Caco-2 (cell line): Measurements from ENCODE around the gene TEN1. TPM values are rescaled to one million over a fixed set of nuclear protein-coding genes. Genes with fewer than 3 reads are reported as not detected.
"Not testable (repeated sequence)": the region's sequence is repeated elsewhere in the genome, so short reads cannot be mapped to it uniquely, and the experiment has no call there.

Source experiments
- BruUV-seq: library from RNA; stranded (reverse); fragments of 400-500 nt; replicated peaks from 2 replicates; lab custom pipeline; 2021; lab: Mats Ljungman, UMichigan
- CTCF ChIA-PET: fragments of 300-600 bp; sonication (Branson Sonifier 250); formaldehyde crosslinking; loops from one replicate; lab custom pipeline; 2022; ENCODE audit warnings: antibody characterized with exemption; lab: Charles Lee
- POLR2A ChIA-PET: fragments of 300-600 bp; sonication (Branson Sonifier 250); formaldehyde crosslinking; loops from one replicate; lab custom pipeline; 2022; ENCODE audit warnings: antibody characterized with exemption; lab: Charles Lee
- DNase-seq, 2 experiments: peaks; one replicate each; pipeline versions ENCODE4 v3.0.0 to v3.0.0-alpha.2; 2020 to 2022
- H3K27me3 ChIP-seq: replicated peaks from 2 replicates; pipeline ENCODE4 v1.6.0; 2011; ENCODE audit warnings: low read length; ENCODE audit not compliant: control insufficient read depth, insufficient read depth
- H3K36me3 ChIP-seq: 2 replicates; pipeline ENCODE4 v1.5.1; 2011; ENCODE audit warnings: low read length; ENCODE audit not compliant: control insufficient read depth, insufficient read depth
- H3K4me1 ChIP-seq: fragments of 250-450 bp; sonication (Bioruptor Pico); 2 replicates; pipeline ENCODE4 v1.5.1; 2020; ENCODE audit warnings: mild to moderate bottlenecking
- H3K4me3 ChIP-seq: 2 replicates; pipeline ENCODE4 v1.5.1; 2011; ENCODE audit warnings: low read depth, mild to moderate bottlenecking, control low read depth, low read length
- H3K9me3 ChIP-seq: fragments of 250-450 bp; sonication (Bioruptor Pico); 2 replicates; pipeline ENCODE4 v1.5.1; 2020; ENCODE audit warnings: mild to moderate bottlenecking, moderate library complexity
- H3K27ac Mint-ChIP-seq: one replicate; pipeline ENCODE4 v1.8.0; 2022; ENCODE audit warnings: mixed read lengths; ENCODE audit not compliant: unreplicated experiment
- H3K27me3 Mint-ChIP-seq: one replicate; pipeline ENCODE4 v1.8.0; 2022; ENCODE audit warnings: mixed read lengths; ENCODE audit not compliant: insufficient read depth, unreplicated experiment
- H3K36me3 Mint-ChIP-seq: one replicate; pipeline ENCODE4 v1.8.0; 2022; ENCODE audit warnings: mild to moderate bottlenecking, mixed read lengths; ENCODE audit not compliant: insufficient read depth, unreplicated experiment
- H3K4me1 Mint-ChIP-seq: one replicate; pipeline ENCODE4 v1.8.0; 2022; ENCODE audit warnings: low read depth, mixed read lengths; ENCODE audit not compliant: unreplicated experiment
- H3K4me3 Mint-ChIP-seq: one replicate; pipeline ENCODE4 v1.8.0; 2022; ENCODE audit warnings: mild to moderate bottlenecking, moderate library complexity, mixed read lengths; ENCODE audit not compliant: unreplicated experiment
- H3K9me3 Mint-ChIP-seq: one replicate; pipeline ENCODE4 v1.8.0; 2022; ENCODE audit warnings: mixed read lengths; ENCODE audit not compliant: unreplicated experiment
- CTCF ChIP-seq, 2 experiments: fragments of 200-600 bp in 1 of 2; IDR thresholded peaks; 1 replicate in 1 of 2; 2 replicates in 1 of 2; pipeline versions ENCODE4 v1.5.1 to v1.8.0; 2011 to 2022; ENCODE audit warnings: antibody characterized with exemption in 1 of 2, control low read depth in 1 of 2, inconsistent platforms in 1 of 2, low read depth in 1 of 2, low read length in 1 of 2, mild to moderate bottlenecking in 1 of 2, moderate library complexity in 1 of 2; ENCODE audit not compliant: insufficient read depth in 1 of 2, severe bottlenecking in 1 of 2, unreplicated experiment in 1 of 2
- intact Hi-C: fragments of 100-400 bp; cut with micrococcal nuclease; formaldehyde crosslinking; loops from one replicate; pipeline ENCODE4 v1.10.0; 2022; ENCODE audit not compliant: unreplicated experiment
- total RNA-seq: library from RNA; stranded (reverse); gene quantifications from 2 replicates; pipeline ENCODE4 v1.2.3, GENCODE V29; 2022

The TEN1 gene
- total RNA-seq, 1 experiment from 2014 or later, result 20.3 TPM

GRCh38 chr17:75959051-75959838 lies 19.8 kb upstream of the TEN1 start:
- BruUV-seq, result TSS peak; percentile 16
- Histone ChIP-seq H3K27me3 (no peaks in the 10 kb centered on the region), H3K4me3 (no peak overlapping the region), H3K4me1 (peaks cover 26% of the 10 kb centered on the region), H3K36me3 (no peaks in the 10 kb centered on the region; the same call in 1 of the 2 replicates), H3K9me3 (no peaks in the 10 kb centered on the region)
- no peak for TF ChIP-seq CTCF (IDR thresholded peaks at IDR 0.05; ENCODE audit: insufficient read depth in 1 of 2, low read depth in 1 of 2, low read length in 1 of 2, severe bottlenecking in 1 of 2, unreplicated experiment in 1 of 2)
- DNase-seq, result peak; percentile 53 to 66
- ChIA-PET CTCF (interaction anchor here (0.9 to 2.1 kb wide), 5 partner anchors 14 to 54 kb away, joined by 3 to 7 read pairs (median 3); partner anchors contain the start of genes ACOX1, MRPL38 and TEN1), POLR2A (interaction anchor here (0.6 to 1.9 kb wide), 4 partner anchors 18 to 104 kb away, joined by 3 to 10 read pairs (median 4); partner anchors contain the start of genes ACOX1, FBF1, TEN1 and WBP2)
- peak overlapping the region; percentile 54 for H3K4me3 Mint-ChIP-seq
- H3K27me3 Mint-ChIP-seq, result no peaks in the 10 kb centered on the region
- H3K9me3 Mint-ChIP-seq, result no peaks in the 10 kb centered on the region
- peaks cover 51% of the 10 kb centered on the region for H3K36me3 Mint-ChIP-seq
- H3K4me1 Mint-ChIP-seq, result peaks cover 14% of the 10 kb centered on the region
- peak overlapping the region; percentile 53 for H3K27ac Mint-ChIP-seq
- intact Hi-C loops, result no loop called here

GRCh38 chr17:75959839-75960511 lies 19.1 kb upstream of the TEN1 start:
- H3K9me3 ChIP-seq, result no peaks in the 10 kb centered on the region
- ChIA-PET POLR2A (interaction anchor here (0.6 to 1.9 kb wide), 4 partner anchors 19 to 104 kb away, joined by 3 to 10 read pairs (median 4); partner anchors contain the start of genes ACOX1, FBF1, TEN1 and WBP2), CTCF (interaction anchor here (0.9 to 2.1 kb wide), 5 partner anchors 13 to 55 kb away, joined by 3 to 7 read pairs (median 3); partner anchors contain the start of genes ACOX1, MRPL38 and TEN1)
- H3K27me3 ChIP-seq, result no peaks in the 10 kb centered on the region
- H3K36me3 Mint-ChIP-seq, result peaks cover 49% of the 10 kb centered on the region
- intact Hi-C loops, result no loop called here
- H3K4me3 Mint-ChIP-seq, result peak overlapping the region; percentile 54
- no peaks in the 10 kb centered on the region for H3K27me3 Mint-ChIP-seq
- no peak overlapping the region for H3K4me3 ChIP-seq
- BruUV-seq, result no TSS peak
- H3K4me1 ChIP-seq, result peaks cover 26% of the 10 kb centered on the region
- no peaks in the 10 kb centered on the region; the same call in 1 of the 2 replicates for H3K36me3 ChIP-seq
- TF ChIP-seq CTCF (IDR thresholded peaks at IDR 0.05; ENCODE audit: insufficient read depth in 1 of 2, low read depth in 1 of 2, low read length in 1 of 2, severe bottlenecking in 1 of 2, unreplicated experiment in 1 of 2), result no peak
- DNase-seq, result no peak
- H3K4me1 Mint-ChIP-seq, result peaks cover 14% of the 10 kb centered on the region
- no peaks in the 10 kb centered on the region for H3K9me3 Mint-ChIP-seq
- H3K27ac Mint-ChIP-seq, result peak overlapping the region; percentile 53

- intact Hi-C loops, result no loop called here
- ChIA-PET CTCF (interaction anchor here (0.7 kb wide), 1 partner anchor 60 kb away, joined by 4 read pairs; the partner anchor contains the start of gene MRPL38), POLR2A (interaction anchor here (0.7 kb wide), 1 partner anchor 55 kb away, joined by 6 read pairs; no protein-coding TSS in a partner anchor)
- TF ChIP-seq CTCF (IDR thresholded peaks at IDR 0.05; ENCODE audit: insufficient read depth in 1 of 2, low read depth in 1 of 2, low read length in 1 of 2, severe bottlenecking in 1 of 2, unreplicated experiment in 1 of 2), result no peak
- no TSS peak for BruUV-seq
- Mint-ChIP-seq H3K4me3 (no peak overlapping the region), H3K27ac (no peak overlapping the region), H3K36me3 (peaks cover 24% of the 10 kb centered on the region), H3K4me1 (peaks cover 7% of the 10 kb centered on the region), H3K9me3 (peaks cover 9% of the 10 kb centered on the region), H3K27me3 (no peaks in the 10 kb centered on the region)
- no peak for DNase-seq
- Histone ChIP-seq H3K4me1 (peaks cover 10% of the 10 kb centered on the region), H3K36me3 (no peaks in the 10 kb centered on the region), H3K4me3 (no peak overlapping the region), H3K9me3 (no peaks in the 10 kb centered on the region), H3K27me3 (no peaks in the 10 kb centered on the region)
These were observed 13.6 kb upstream of the TEN1 start for GRCh38 chr17:75965468-75965867.

- peaks cover 48% of the 10 kb centered on the region for H3K36me3 Mint-ChIP-seq
- DNase-seq, H3K36me3 ChIP-seq, H3K27me3 ChIP-seq, intact Hi-C loops, H3K4me1 Mint-ChIP-seq, H3K4me3 ChIP-seq, H3K27ac Mint-ChIP-seq, H3K9me3 Mint-ChIP-seq, BruUV-seq, POLR2A ChIA-PET, H3K27me3 Mint-ChIP-seq, H3K4me3 Mint-ChIP-seq, H3K9me3 ChIP-seq: not testable (repeated sequence)
- H3K4me1 ChIP-seq, result peaks cover 11% of the 10 kb centered on the region
- CTCF ChIA-PET, result interaction anchor here (0.6 kb wide), 1 partner anchor 113 kb away, joined by 3 read pairs; no protein-coding TSS in a partner anchor
These were observed 10.0 kb upstream of the TEN1 start for GRCh38 chr17:75969044-75969443.
